GM12878 (cell line): ENCODE results near the gene DNAJC11. TPM values are rescaled to one million over a fixed set of nuclear protein-coding genes. Genes with fewer than 3 reads are reported as not detected.

Experiments
- ATAC-seq: fragments of 200-7000 bp; cut with Tn5 transposase; 3 replicates; pipeline ENCODE4 v1.9.1; 2020; ENCODE audit warnings: mild to moderate bottlenecking, moderate library complexity
- BruUV-seq: library from RNA; stranded (reverse); fragments of 400-500 nt; replicated peaks from 2 replicates; lab custom pipeline; 2021; lab: Mats Ljungman, UMichigan
- CTCF ChIA-PET: fragments of 300-600 bp; sonication (Branson Sonifier 250); formaldehyde crosslinking; extraction: SDS; loops from one replicate; lab custom pipeline; 2021; ENCODE audit warnings: inconsistent platforms; lab: Yijun Ruan, JAX
- POLR2A ChIA-PET: fragments of 350-600 bp; formaldehyde crosslinking; extraction: SDS; loops from one replicate; lab custom pipeline; 2021; ENCODE audit warnings: inconsistent platforms; lab: Charles Lee
- RAD21 ChIA-PET: fragments of 300-600 bp; sonication (Branson Sonifier 250); formaldehyde crosslinking; loops from one replicate; lab custom pipeline; 2023; ENCODE audit warnings: antibody characterized with exemption; ENCODE audit not compliant: unreplicated experiment; lab: Charles Lee
- SMC1A ChIA-PET: fragments of 300-600 bp; sonication (Branson Sonifier 250); formaldehyde crosslinking; loops from one replicate; lab custom pipeline; 2023; ENCODE audit not compliant: unreplicated experiment, uncharacterized antibody; lab: Charles Lee
- DNase-seq: peaks from one replicate; pipeline ENCODE4 v3.0.0-alpha.2; 2011; ENCODE audit warnings: low read depth, low spot score
- FAIRE-seq: peaks from 3 replicates; lab custom pipeline; 2011; peaks lifted over from hg19 to GRCh38; lab: Jason Lieb, UNC
- H2AFZ ChIP-seq: 2 replicates; pipeline ENCODE4 v1.6.0; 2011; ENCODE audit warnings: low read depth, low read length, control low read depth; ENCODE audit not compliant: control insufficient read depth
- H3K27ac ChIP-seq: 2 replicates; pipeline ENCODE4 v1.5.1; 2011; ENCODE audit warnings: control low read depth; ENCODE audit not compliant: control insufficient read depth, insufficient read depth
- H3K27me3 ChIP-seq, 2 experiments: replicated peaks in 1 of 2; 2 replicates each; pipeline versions ENCODE4 v1.6.0 to v1.6.1; 2011; ENCODE audit warnings: low read length in 1 of 2; ENCODE audit not compliant: control insufficient read depth in 2 of 2, insufficient read depth in 2 of 2
- H3K36me3 ChIP-seq, 2 experiments: 2 replicates each; pipeline ENCODE4 v1.5.1; 2011; ENCODE audit warnings: low read length in 1 of 2; ENCODE audit not compliant: control insufficient read depth in 2 of 2, insufficient read depth in 2 of 2
- H3K4me1 ChIP-seq: 2 replicates; pipeline ENCODE4 v1.6.1; 2011; ENCODE audit warnings: mild to moderate bottlenecking, low read length, moderate library complexity, mixed read lengths; ENCODE audit not compliant: control insufficient read depth, insufficient read depth
- H3K4me2 ChIP-seq: 2 replicates; pipeline ENCODE4 v1.6.0; 2011; ENCODE audit warnings: control low read depth; ENCODE audit not compliant: control insufficient read depth, insufficient read depth
- H3K4me3 ChIP-seq: fragments of 200-600 bp; sonication (generic); 2 replicates; pipeline ENCODE4 v1.5.1; 2016
- H3K79me2 ChIP-seq: 2 replicates; pipeline ENCODE4 v1.6.0; 2011; ENCODE audit warnings: low read length; ENCODE audit not compliant: control insufficient read depth, insufficient read depth
- H3K9ac ChIP-seq: 2 replicates; pipeline ENCODE4 v1.8.0; 2011; ENCODE audit warnings: low read length, control low read depth, mixed read lengths; ENCODE audit not compliant: control insufficient read depth, insufficient read depth
- H3K9me3 ChIP-seq: replicated peaks from 3 replicates; pipeline ENCODE4 v1.5.1; 2011; ENCODE audit warnings: mild to moderate bottlenecking, low read length; ENCODE audit not compliant: control insufficient read depth, insufficient read depth
- H4K20me1 ChIP-seq: 2 replicates; pipeline ENCODE4 v1.6.0; 2011; ENCODE audit not compliant: control insufficient read depth, insufficient read depth
- POLR2A ChIP-seq: IDR thresholded peaks from 2 replicates; pipeline ENCODE4 v1.6.1; 2011; ENCODE audit warnings: low read depth, mild to moderate bottlenecking, low read length
- WGBS: methylation state at CpG from one replicate; pipeline ENCODE4 v1.1.6; 2016; ENCODE audit warnings: low lambda C conversion rate; ENCODE audit not compliant: insufficient replicate concordance, insufficient coverage; ENCODE audit errors: missing lambda C conversion rate; 5-methylcytosine and 5-hydroxymethylcytosine counted together
- in situ Hi-C: fragments of 300-500 bp; cut with MboI; formaldehyde crosslinking; loops from 9 replicates; pipeline ENCODE4 v1.14.3; 2018; ENCODE audit warnings: mixed read lengths
- intact Hi-C: fragments of 100-400 bp; cut with micrococcal nuclease; formaldehyde crosslinking; loops from one replicate; pipeline ENCODE4 v1.14.2; 2022; ENCODE audit not compliant: unreplicated experiment
- polyA plus RNA-seq, 11 experiments: library from polyadenylated mRNA; depleted of rRNA in 4 of 11; unstranded in 6 of 11; stranded (reverse) in 5 of 11; fragments of >200 nt; fragmentation: Nextera tagmentation in 4 of 11; fragmentation: Illumina TruSeq in 1 of 11; extraction: Ambion mirVana in 4 of 11; extraction: Trizol in 1 of 11; gene quantifications; 1 replicate in 1 of 11; 2 replicates in 10 of 11; pipeline versions ENCODE4 v1.2.1 to v1.2.3, GENCODE V29; 2011 to 2016; ENCODE audit warnings: inconsistent platforms in 2 of 11, missing spikeins in 2 of 11, low read depth in 1 of 11
- total RNA-seq, 4 experiments: library from RNA; depleted of rRNA in 3 of 4; stranded (reverse); fragments of >200 nt in 3 of 4; fragmentation: Illumina TruSeq in 1 of 4; extraction: Trizol in 1 of 4; gene quantifications; 2 replicates each; pipeline versions ENCODE4 v1.2.1 to v1.2.3, GENCODE V29; 2013 to 2021
- TF ChIP-seq, protein P1 (sequence below): IDR thresholded peaks from 2 replicates; pipeline ENCODE4 v1.6.1; 2011; ENCODE audit warnings: borderline replicate concordance, low read depth, mild to moderate bottlenecking, moderate library complexity, mixed read lengths, low read length; ENCODE audit not compliant: insufficient read depth; ENCODE audit errors: extremely low read length
- TF ChIP-seq, protein P2 (sequence below): IDR thresholded peaks from 2 replicates; pipeline ENCODE4 v1.6.1; 2011; ENCODE audit warnings: mild to moderate bottlenecking, low read depth, low read length, moderate library complexity; ENCODE audit not compliant: insufficient replicate concordance
- TF ChIP-seq, protein P3 (sequence below): fragments of 450-650 bp; conservative IDR thresholded peaks from 2 replicates; pipeline ENCODE4 v1.6.1; 2017; ENCODE audit warnings: mild to moderate bottlenecking, moderate library complexity

DNAJC11 gene
- total and polyA plus RNA-seq, 10 of the 15 experiments (the other 5 are each of a cell fraction or from before 2014, with no cell fraction given) = 5.0 to 58.8 (median 39.5) TPM

DNA sequence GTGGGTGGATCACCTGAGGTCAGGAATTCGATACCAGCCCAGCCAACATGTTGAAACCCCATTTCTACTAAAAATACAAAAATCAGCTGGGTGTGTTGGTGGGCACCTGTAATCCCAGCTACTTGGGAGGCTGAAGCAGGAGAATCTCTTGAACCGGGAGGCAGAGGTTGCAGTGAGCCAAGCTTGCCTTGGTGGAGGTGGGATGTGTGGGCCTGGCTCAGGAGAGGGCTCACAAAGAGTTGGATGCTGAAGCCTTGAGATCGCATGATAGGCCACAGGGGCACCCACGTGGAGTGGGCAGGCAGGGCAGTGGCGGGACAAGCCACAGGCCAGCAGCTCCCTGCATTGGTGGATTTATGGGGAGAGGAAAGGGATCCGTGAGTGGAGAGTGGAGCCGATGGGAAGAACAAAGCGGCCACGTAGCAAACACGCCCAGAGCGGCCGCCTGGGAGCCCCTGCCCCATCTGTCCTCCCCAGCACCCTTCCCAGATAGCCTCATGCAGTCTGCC is 72.6 kb downstream of the DNAJC11 start (continued):
- TF ChIP-seq, protein P1, sequence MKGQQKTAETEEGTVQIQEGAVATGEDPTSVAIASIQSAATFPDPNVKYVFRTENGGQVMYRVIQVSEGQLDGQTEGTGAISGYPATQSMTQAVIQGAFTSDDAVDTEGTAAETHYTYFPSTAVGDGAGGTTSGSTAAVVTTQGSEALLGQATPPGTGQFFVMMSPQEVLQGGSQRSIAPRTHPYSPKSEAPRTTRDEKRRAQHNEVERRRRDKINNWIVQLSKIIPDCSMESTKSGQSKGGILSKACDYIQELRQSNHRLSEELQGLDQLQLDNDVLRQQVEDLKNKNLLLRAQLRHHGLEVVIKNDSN = no peak

DNA sequence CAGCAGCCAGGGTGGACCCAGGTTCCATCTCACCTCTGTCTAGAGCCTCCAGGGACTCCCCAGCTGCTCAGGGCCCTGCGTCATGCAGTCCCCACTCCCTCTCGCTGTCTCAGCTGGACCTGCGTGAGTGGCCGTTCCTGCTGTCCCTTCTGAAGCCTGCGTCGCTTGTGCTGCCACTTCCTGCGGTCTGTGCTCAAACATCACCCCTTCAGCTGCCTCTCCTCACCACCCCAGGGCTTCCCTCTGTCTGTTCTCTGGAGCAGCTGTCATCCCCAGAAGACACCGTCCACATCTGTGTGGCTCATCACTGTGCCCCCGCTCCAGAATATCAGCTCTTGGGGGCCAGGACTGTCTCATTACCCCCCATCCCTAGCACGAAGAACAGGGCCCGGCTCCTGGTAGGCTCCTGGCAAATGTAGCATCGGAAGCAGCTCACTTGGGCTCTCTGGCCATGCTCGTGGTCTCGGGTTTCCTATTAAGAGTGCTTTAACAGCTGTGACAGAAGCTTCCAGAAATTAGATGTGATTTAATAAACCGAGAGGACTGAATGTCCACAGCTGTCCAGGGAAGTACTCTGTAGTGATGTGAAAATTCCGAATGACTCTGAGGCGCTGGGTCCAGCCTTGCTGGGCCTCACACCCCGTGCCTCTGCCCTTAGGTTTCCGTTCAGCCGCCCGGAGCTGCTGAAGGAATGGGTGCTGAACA is 73.6 kb downstream of the DNAJC11 start:
- Histone ChIP-seq H2AFZ (no peak overlapping the region), H3K36me3 (peaks cover 3 to 9% of the 10 kb centered on the region in 2 experiments; a peak in 3 of 4 replicates), H3K9ac (no peak overlapping the region), H3K4me2 (no peak overlapping the region), H3K79me2 (peaks cover 22% of the 10 kb centered on the region), H3K9me3 (no peaks in the 10 kb centered on the region), H3K4me1 (peaks cover 16% of the 10 kb centered on the region), H3K4me3 (no peak overlapping the region), H3K27me3 (no peaks in the 10 kb centered on the region), H3K27ac (no peak overlapping the region), H4K20me1 (no peaks in the 10 kb centered on the region)
- ChIA-PET POLR2A (interaction anchor here (1.0 kb wide), 1 partner anchor 50 kb away, joined by 3 read pairs; no protein-coding TSS in a partner anchor), SMC1A (interaction anchor here (1.5 kb wide), 1 partner anchor 19 kb away, joined by 3 read pairs; no protein-coding TSS in a partner anchor), CTCF (no interaction called here), RAD21 (no interaction called here)
- FAIRE-seq (no peak), ATAC-seq (no peak), DNase-seq (no peak)
- WGBS = 92% methylated on average over 21 of the region's 21 CpGs
- in situ Hi-C loops (no loop called here), intact Hi-C loops (no loop called here)
- BruUV-seq = no TSS peak
- TF ChIP-seq, protein P2, sequence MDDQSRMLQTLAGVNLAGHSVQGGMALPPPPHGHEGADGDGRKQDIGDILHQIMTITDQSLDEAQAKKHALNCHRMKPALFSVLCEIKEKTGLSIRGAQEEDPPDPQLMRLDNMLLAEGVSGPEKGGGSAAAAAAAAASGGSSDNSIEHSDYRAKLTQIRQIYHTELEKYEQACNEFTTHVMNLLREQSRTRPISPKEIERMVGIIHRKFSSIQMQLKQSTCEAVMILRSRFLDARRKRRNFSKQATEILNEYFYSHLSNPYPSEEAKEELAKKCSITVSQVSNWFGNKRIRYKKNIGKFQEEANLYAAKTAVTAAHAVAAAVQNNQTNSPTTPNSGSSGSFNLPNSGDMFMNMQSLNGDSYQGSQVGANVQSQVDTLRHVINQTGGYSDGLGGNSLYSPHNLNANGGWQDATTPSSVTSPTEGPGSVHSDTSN = no peak
- TF ChIP-seq POLR2A = 0 out of 2 replicates have a peak, but pooled peaks have one; percentile 0
- TF ChIP-seq, protein P3, sequence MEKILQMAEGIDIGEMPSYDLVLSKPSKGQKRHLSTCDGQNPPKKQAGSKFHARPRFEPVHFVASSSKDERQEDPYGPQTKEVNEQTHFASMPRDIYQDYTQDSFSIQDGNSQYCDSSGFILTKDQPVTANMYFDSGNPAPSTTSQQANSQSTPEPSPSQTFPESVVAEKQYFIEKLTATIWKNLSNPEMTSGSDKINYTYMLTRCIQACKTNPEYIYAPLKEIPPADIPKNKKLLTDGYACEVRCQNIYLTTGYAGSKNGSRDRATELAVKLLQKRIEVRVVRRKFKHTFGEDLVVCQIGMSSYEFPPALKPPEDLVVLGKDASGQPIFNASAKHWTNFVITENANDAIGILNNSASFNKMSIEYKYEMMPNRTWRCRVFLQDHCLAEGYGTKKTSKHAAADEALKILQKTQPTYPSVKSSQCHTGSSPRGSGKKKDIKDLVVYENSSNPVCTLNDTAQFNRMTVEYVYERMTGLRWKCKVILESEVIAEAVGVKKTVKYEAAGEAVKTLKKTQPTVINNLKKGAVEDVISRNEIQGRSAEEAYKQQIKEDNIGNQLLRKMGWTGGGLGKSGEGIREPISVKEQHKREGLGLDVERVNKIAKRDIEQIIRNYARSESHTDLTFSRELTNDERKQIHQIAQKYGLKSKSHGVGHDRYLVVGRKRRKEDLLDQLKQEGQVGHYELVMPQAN = no peak
